ENCODE data around the gene DHRS2. TPM values are rescaled to one million over a fixed set of nuclear protein-coding genes. Genes with fewer than 3 reads are reported as not detected.

The DHRS2 gene
- total and polyA plus RNA-seq, 10 of the 15 experiments (the other 5 are each of a cell fraction or from before 2014, with no cell fraction given): 0.09 to 1.8 (median 0.73) TPM; not detected in 1

- FAIRE-seq (no peak), ATAC-seq (no peak), DNase-seq (ENCODE audit: low read depth, low spot score) (no peak)
- intact Hi-C loops (cut with micrococcal nuclease; ENCODE audit: unreplicated experiment): no loop called here
- ChIA-PET POLR2A (no interaction called here), SMC1A (ENCODE audit: uncharacterized antibody, unreplicated experiment) (interaction anchor here (0.8 to 3.5 kb wide), 2 partner anchors 23 to 40 kb away, joined by 3 to 44 read pairs; no protein-coding TSS in a partner anchor), CTCF (interaction anchor here (7.3 kb wide), 1 partner anchor 40 kb away, joined by 91 read pairs; no protein-coding TSS in a partner anchor), RAD21 (ENCODE audit: unreplicated experiment) (interaction anchor here (5.1 kb wide), 1 partner anchor 23 kb away, joined by 35 read pairs; no protein-coding TSS in a partner anchor)
- Histone ChIP-seq H3K4me3 (no peak overlapping the region), H3K9me3 (replicated peaks; ENCODE audit: control insufficient read depth, insufficient read depth, low read length) (peaks cover 6% of the 10 kb centered on the region), H3K36me3 (ENCODE audit: control insufficient read depth in 2 of 2, insufficient read depth in 2 of 2, low read length in 1 of 2) (no peaks in the 10 kb centered on the region), H3K27ac (ENCODE audit: control insufficient read depth, insufficient read depth) (no peak overlapping the region), H3K79me2 (ENCODE audit: control insufficient read depth, insufficient read depth, low read length) (no peaks in the 10 kb centered on the region), H3K9ac (ENCODE audit: control insufficient read depth, insufficient read depth, low read length) (no peak overlapping the region), H3K4me2 (ENCODE audit: control insufficient read depth, insufficient read depth) (no peak overlapping the region), H4K20me1 (ENCODE audit: control insufficient read depth, insufficient read depth) (no peaks in the 10 kb centered on the region), H3K4me1 (ENCODE audit: control insufficient read depth, insufficient read depth, low read length) (peaks cover 5% of the 10 kb centered on the region), H2AFZ (ENCODE audit: control insufficient read depth, low read depth, low read length) (no peak overlapping the region), H3K27me3 (replicated peaks in 1 of 2; ENCODE audit: control insufficient read depth in 2 of 2, insufficient read depth in 2 of 2, low read length in 1 of 2) (no peaks in the 10 kb centered on the region)
- BruUV-seq (replicated peaks): no TSS peak
- 17% methylated on average over 2 of the region's 2 CpGs for WGBS (ENCODE audit: insufficient coverage, insufficient replicate concordance, low lambda C conversion rate, missing lambda C conversion rate)
- in situ Hi-C loops (cut with MboI): no loop called here
- TF ChIP-seq PBX3 (IDR thresholded peaks at IDR 0.05; ENCODE audit: insufficient replicate concordance, low read depth, low read length): no peak
- TF ChIP-seq CREM (IDR thresholded peaks at IDR 0.05; ENCODE audit: low read depth): no peak
- TF ChIP-seq ZNF207 (IDR thresholded peaks at IDR 0.05; ENCODE audit: borderline replicate concordance): no peak
- TF ChIP-seq RAD21 (IDR thresholded peaks at IDR 0.05; ENCODE audit: insufficient read depth, low read depth, low read length): no peak
- no peak for TF ChIP-seq CEBPZ (IDR thresholded peaks at IDR 0.05; ENCODE audit: low read depth, low read length)
- TF ChIP-seq KAT2A (conservative IDR thresholded peaks at IDR 0.05; ENCODE audit: control insufficient read depth, low read depth, low read length): no peak
- no peak for TF ChIP-seq HSF1 (IDR thresholded peaks at IDR 0.05; ENCODE audit: low read depth, low read length)
- TF ChIP-seq ZBTB40 (IDR thresholded peaks at IDR 0.05; ENCODE audit: borderline replicate concordance): no peak
- no peak for TF ChIP-seq RBBP5 (conservative IDR thresholded peaks at IDR 0.05)
- TF ChIP-seq KLF5 (IDR thresholded peaks at IDR 0.05; ENCODE audit: partially characterized antibody): no peak
- TF ChIP-seq IKZF2 (IDR thresholded peaks at IDR 0.05): no peak
- no peak for TF ChIP-seq NR2F1 (conservative IDR thresholded peaks at IDR 0.05)
- no peak for TF ChIP-seq SMAD5 (IDR thresholded peaks at IDR 0.05; ENCODE audit: low read depth)
- TF ChIP-seq KDM1A (IDR thresholded peaks at IDR 0.05; ENCODE audit: borderline replicate concordance): no peak
Observed at GRCh38 chr14:23629204-23629603, 7.0 kb upstream of the DHRS2 start.

Measured in GM12878 (cell line).